HEK293 (cell line): Measurements from ENCODE around the gene MRPS10.

Source experiments
- ATF2 ChIP-seq: fragments of 450-650 bp; formaldehyde crosslinking; IDR thresholded peaks from 2 replicates; pipeline ENCODE4 v1.5.1; 2016; ENCODE audit warnings: missing biosample characterization, missing genetic modification characterization, low read depth
- ZBTB21 ChIP-seq: fragments of 450-650 bp; formaldehyde crosslinking; IDR thresholded peaks from 2 replicates; pipeline ENCODE4 v1.5.1; 2017; ENCODE audit warnings: missing biosample characterization, missing genetic modification characterization
- ZNF138 ChIP-seq: fragments of 450-650 bp; formaldehyde crosslinking; IDR thresholded peaks from 2 replicates; pipeline ENCODE4 v1.5.1; 2016; ENCODE audit warnings: missing biosample characterization, missing genetic modification characterization, borderline replicate concordance

DNA sequence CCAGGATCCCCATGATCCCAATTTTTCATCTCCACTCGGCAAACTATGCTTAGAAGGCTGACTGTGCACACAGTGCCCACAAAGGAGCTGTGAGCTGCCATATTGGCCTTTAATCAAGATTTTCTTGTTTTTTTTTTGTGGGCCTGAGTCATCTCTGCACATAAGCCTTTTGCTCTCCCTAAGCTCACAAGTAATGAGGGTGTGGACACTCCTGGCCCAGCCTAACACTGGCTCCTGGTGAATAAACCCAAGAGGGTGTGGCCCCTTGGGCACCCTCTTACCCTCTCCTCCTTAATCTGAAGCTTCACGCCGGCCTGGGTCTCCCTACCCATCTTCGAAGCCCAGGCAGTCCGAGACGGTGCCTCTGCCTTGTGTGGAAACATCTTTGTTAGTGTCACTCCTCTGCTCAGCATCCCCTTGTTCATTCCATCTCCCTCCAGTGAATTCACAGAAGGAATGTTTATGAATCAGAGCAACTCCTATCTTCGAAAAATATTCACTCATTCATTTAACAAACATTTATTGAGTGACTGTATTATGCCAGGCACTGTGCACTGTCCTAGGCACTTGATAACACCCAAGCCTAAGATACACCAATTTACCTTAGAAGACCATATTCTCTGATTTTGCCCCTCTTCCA is 22.2 kb upstream of the MRPS10 start:
- no peak for TF ChIP-seq ATF2 (tag by site-specific recombination)
- TF ChIP-seq ZNF138 (tag by site-specific recombination), result no peak
- no peak for TF ChIP-seq ZBTB21 (tag by site-specific recombination)
